Measurements from ENCODE around the gene PTPRE.

PTPRE gene

DNA sequence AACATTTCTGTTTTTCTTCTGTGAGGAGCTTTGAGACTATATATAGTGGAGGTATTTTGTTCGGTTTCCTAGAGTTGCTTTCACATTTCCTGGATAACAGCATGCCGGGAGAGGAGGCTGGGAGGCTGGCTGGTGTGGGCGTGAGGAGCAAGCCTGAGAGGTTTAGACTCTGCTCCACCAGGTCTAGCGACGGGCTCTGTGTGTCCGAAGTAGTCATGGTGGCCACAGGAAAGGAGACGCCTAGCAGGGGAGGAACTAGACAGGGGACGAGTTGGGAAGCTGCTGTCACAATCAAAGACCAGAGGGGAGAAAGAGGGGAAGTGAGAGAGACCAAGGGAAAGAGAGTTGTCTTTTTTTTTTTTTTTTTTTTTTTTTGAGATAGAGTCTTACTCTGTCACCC lies 19.6 kb downstream of the PTPRE start:
- TF ChIP-seq, protein P1, sequence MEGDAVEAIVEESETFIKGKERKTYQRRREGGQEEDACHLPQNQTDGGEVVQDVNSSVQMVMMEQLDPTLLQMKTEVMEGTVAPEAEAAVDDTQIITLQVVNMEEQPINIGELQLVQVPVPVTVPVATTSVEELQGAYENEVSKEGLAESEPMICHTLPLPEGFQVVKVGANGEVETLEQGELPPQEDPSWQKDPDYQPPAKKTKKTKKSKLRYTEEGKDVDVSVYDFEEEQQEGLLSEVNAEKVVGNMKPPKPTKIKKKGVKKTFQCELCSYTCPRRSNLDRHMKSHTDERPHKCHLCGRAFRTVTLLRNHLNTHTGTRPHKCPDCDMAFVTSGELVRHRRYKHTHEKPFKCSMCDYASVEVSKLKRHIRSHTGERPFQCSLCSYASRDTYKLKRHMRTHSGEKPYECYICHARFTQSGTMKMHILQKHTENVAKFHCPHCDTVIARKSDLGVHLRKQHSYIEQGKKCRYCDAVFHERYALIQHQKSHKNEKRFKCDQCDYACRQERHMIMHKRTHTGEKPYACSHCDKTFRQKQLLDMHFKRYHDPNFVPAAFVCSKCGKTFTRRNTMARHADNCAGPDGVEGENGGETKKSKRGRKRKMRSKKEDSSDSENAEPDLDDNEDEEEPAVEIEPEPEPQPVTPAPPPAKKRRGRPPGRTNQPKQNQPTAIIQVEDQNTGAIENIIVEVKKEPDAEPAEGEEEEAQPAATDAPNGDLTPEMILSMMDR (IDR thresholded peaks at IDR 0.05; ENCODE audit: low read depth, low read length): no peak
- Histone ChIP-seq H3K4me3 (ENCODE audit: low read depth, low read length) (no peak overlapping the region), H3K27me3 (ENCODE audit: insufficient read depth, low read depth, severe bottlenecking) (no peaks in the 10 kb centered on the region), H3K9me3 (ENCODE audit: severe bottlenecking) (no peaks in the 10 kb centered on the region), H3K36me3 (no peaks in the 10 kb centered on the region), H3K27ac (peak overlapping the region; percentile 59)
- DNase-seq: no peak

DNA sequence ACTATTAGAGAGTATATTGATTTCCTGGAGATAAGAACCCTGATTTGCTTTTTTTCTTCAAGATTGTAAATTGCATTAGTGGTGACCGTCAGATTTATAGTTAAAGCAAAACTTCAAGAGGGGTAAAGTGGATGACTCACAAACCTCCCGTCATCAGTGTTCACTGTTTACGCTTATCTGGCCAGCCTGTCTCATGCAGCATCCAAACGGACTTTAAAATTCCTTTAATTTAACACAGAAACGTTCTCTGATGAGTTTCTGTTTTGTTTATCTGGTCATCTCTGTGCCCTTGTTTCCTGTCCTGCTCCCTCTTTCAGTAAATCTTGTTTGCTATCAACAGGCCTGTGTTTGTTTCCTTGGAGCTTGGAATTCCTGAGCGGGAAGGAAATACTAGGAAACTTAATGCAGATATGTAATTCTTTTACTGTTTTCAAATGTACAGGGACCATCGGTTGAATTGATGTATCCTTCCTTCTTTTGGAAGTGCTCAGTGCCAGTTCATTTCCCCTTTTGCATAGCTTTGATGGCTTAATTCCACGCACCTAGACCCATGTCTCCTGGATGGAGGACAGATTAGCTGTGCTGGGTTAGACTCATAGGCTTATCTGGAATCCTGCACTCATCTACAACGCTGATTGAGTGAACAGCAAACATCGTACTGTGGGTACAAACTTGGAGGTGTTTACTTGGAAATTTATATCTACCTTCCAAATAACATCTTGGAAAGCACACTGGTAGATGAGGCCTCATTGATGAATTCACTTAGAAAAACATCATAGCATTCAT lies 21.3 kb downstream of the PTPRE start:
- peak; percentile 42 for DNase-seq
- Histone ChIP-seq H3K27me3 (ENCODE audit: insufficient read depth, low read depth, severe bottlenecking) (no peaks in the 10 kb centered on the region), H3K4me3 (ENCODE audit: low read depth, low read length) (no peak overlapping the region), H3K36me3 (no peaks in the 10 kb centered on the region), H3K27ac (peak overlapping the region; percentile 14; the same call in 1 of the 2 replicates), H3K9me3 (ENCODE audit: severe bottlenecking) (no peaks in the 10 kb centered on the region)
- TF ChIP-seq, protein P1 (IDR thresholded peaks at IDR 0.05; ENCODE audit: low read depth, low read length): no peak

DNA sequence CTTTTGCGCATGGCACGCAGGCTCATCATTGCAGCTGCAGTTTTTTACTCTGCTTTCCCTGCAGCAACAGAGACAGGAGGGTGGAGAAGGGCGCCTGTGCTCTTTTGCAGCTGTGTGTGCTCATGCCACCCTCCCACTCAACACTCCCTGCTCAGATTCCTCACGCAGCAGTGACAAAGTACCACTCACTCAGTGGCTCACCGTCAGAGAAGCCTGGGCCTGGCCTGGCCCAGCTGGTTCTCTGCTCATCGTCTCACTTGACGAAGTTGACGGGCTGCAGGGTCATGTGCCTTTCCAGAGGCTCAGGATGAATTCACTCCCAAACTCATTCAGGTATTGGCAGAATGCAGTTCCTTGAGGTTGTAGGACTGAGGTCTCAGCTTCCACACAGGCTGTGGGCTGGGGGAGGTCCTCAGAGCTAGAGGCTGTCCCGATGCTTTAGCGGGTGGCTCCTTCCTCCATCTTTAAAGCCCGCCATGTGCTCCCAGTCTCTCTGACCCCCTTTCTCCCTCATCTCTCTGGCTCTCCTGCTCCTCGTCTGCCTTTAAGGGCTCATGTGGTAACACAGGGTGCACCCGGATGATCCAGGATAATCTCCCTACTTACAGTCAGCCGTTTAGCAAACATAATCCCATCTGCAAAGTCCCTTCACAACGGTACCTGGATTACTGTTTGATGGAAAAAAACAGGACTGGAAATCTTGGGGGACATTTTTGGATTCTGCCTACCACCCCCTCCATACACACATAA lies 25.8 kb downstream of the PTPRE start:
- no peaks in the 10 kb centered on the region for H3K36me3 ChIP-seq
- no peaks in the 10 kb centered on the region for H3K27me3 ChIP-seq (ENCODE audit: insufficient read depth, low read depth, severe bottlenecking)
- TF ChIP-seq, protein P1 (IDR thresholded peaks at IDR 0.05; ENCODE audit: low read depth, low read length): no peak
- peak overlapping the region; percentile 65 for H3K27ac ChIP-seq
- peak overlapping the region; percentile 40 for H3K4me3 ChIP-seq (ENCODE audit: low read depth, low read length)
- no peaks in the 10 kb centered on the region for H3K9me3 ChIP-seq (ENCODE audit: severe bottlenecking)
- peak; percentile 91 for DNase-seq

DNA sequence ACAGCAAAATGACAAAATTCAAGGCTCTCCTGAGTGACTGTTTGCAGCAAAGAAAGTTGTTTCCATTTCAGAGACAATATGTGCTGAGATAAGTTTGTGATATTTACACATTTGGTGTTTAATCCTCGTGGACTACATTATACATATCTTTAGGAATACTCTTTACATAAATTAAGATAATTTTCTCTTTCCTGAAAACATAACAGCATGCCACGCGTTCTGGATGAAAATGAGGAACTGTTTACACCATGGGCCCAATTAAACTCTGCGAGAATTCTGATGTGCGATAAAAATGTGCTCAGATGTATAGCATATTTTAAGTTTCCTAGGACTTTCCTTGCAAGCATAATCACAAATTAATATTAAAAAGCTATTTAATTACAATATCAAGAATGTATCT lies 26.4 kb downstream of the PTPRE start:
- TF ChIP-seq, protein P1 (IDR thresholded peaks at IDR 0.05; ENCODE audit: low read depth, low read length): no peak
- H3K27ac ChIP-seq: peak overlapping the region; percentile 65
- no peaks in the 10 kb centered on the region for H3K27me3 ChIP-seq (ENCODE audit: insufficient read depth, low read depth, severe bottlenecking)
- no peaks in the 10 kb centered on the region for H3K9me3 ChIP-seq (ENCODE audit: severe bottlenecking)
- no peak for DNase-seq
- H3K36me3 ChIP-seq: no peaks in the 10 kb centered on the region
- peak overlapping the region; percentile 3 for H3K4me3 ChIP-seq (ENCODE audit: low read depth, low read length)

DNA sequence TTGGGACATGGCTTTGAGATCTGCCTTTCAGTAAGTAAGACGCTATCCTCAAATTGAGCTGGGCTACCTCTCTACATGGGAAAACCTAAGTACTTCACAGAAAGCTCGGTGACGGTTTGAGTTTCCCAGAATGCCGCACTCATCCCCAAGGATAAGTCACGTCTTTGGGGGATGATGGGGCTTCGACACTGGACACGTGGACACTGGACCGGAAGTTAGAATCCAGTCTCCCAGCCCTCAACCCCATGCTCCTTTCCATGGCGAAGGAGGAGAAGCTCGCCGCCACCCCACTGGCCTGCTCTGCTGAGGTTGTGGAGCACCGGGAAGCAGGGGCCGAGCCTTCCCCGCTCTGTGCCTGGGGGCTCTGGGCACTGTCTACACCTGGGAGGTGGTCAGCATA lies 27.5 kb downstream of the PTPRE start:
- no peak for DNase-seq
- TF ChIP-seq, protein P1 (IDR thresholded peaks at IDR 0.05; ENCODE audit: low read depth, low read length): no peak
- no peaks in the 10 kb centered on the region for H3K27me3 ChIP-seq (ENCODE audit: insufficient read depth, low read depth, severe bottlenecking)
- no peak overlapping the region; the same call in 1 of the 2 replicates for H3K27ac ChIP-seq
- no peak overlapping the region for H3K4me3 ChIP-seq (ENCODE audit: low read depth, low read length)
- H3K9me3 ChIP-seq (ENCODE audit: severe bottlenecking): no peaks in the 10 kb centered on the region
- no peaks in the 10 kb centered on the region for H3K36me3 ChIP-seq
